GM19099 (cell line): ENCODE results near the gene CDK8.

Source experiments
- POLR2A ChIP-seq: IDR thresholded peaks from 3 replicates; pipeline ENCODE4 v1.6.1; 2011; ENCODE audit warnings: low read depth; ENCODE audit not compliant: insufficient read length; ENCODE audit errors: extremely low read depth

Gene CDK8

DNA sequence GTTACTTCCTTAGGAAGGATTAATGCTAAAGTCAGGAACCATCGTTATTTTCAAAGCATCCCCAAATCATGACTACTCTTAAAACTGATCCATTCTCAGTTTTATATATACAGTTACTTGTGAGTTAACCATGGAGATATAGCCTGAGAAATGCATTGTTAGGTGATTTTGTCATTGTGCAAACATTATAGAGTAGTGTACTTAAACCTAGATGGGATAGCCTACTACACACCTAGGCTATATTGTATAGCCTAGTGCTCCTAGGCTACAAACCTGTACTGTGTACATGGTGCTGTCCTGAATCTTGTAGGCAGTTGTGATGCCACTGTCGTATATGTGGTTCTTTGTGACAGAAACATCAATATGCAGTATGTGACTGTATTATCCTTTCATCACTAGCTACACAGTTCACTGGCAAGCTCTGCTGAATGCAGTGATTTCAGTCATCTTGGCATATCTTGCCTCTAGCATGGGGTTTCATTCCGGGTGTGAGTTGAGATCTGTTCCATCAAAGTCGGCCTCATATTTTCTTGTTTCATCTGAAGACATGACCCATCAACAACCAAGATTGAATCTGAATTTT is 45.3 kb downstream of the CDK8 start:
- TF ChIP-seq POLR2A = no peak

DNA sequence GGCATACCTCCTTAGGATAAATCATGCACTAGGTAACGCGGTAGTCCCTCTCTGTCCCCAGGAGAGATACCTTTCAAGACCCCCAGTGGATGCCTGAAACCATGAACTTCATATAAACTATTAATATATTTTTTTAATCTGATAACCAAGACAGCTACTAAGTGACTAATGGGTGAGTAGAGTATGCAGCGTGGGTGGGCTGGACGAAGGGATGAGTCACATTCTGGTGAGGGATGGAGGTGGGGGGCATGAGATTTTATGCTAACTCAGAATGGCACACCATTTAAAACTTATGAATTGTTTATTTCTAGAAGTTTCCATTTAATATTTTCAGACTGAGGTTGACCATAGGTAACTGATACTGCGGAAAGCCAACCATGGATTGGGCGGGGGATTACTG is 46.2 kb downstream of the CDK8 start:
- TF ChIP-seq POLR2A = no peak

DNA sequence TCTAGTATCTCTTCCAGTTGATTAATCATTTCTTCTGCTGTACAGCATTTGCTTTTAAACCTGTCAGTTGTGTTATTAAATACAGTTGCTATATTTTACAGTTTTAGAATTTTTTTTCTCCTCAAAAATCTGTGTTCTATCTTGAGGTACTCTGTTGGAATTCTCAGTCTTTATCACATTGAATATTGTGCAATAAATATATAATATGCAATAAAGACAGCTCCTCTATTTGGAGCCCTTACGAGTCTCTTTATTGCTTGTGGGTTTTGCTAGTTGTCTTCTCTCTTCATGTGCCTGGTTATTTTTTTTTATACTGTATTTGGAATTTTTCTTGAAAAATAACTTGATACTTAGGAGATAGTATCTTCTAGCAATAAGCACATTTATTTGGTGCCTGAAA is 51.7 kb downstream of the CDK8 start:
- no peak for TF ChIP-seq POLR2A

DNA sequence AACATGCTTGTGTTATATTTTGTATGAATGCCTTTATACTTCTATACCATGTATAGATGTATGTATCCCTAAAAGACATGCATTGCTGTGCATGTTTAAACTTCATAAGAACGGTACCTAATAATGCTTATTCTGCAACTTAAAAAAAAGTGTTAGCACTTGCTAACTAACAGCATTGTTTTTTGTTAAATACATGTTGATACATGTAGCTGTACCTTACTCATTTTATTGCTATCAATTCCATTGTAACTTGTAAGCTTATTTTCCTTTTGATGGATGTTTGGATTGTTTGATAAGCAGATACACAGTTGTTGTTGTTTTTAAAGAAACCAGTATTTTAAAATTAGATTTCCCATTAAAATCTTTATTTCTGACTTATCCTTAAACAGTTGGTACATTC is 53.8 kb downstream of the CDK8 start:
- TF ChIP-seq POLR2A = no peak

DNA sequence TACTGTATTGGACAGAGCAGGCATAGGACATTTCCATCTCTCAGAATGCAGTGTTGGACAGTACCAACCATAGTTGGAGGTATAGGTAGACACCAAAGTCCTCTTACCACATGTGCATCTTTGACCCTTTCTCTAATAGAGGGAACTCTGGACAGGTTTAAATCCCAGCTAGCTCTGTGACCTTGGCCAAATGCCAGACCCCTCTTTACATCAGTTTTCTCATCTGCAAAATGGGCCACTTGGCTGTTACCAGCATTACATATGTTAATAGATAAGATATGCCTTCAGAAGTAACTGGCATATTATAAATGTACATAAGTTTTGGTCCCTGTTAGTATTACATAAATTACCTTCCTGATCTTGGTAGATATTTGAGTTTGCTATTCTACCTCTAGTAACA is 54.3 kb downstream of the CDK8 start:
- TF ChIP-seq POLR2A = no peak

DNA sequence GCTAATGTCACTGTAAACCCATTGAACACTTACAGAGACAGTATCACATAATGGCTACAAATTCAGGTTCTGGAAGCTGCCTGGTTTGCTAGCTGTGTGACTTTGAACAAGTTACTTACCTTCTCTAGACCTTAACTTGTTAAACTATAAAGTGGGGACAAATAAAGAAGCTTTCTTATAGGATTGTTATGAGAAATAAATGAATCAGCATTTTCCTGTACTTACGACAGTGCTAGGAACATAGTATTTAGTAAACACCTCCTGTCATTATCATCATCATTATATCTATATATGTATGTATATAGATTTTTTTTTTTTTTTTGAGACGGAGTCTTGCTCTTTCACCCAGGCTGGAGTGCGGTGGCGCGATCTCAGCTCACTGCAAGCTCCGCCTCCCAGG is 54.9 kb downstream of the CDK8 start:
- no peak for TF ChIP-seq POLR2A

DNA sequence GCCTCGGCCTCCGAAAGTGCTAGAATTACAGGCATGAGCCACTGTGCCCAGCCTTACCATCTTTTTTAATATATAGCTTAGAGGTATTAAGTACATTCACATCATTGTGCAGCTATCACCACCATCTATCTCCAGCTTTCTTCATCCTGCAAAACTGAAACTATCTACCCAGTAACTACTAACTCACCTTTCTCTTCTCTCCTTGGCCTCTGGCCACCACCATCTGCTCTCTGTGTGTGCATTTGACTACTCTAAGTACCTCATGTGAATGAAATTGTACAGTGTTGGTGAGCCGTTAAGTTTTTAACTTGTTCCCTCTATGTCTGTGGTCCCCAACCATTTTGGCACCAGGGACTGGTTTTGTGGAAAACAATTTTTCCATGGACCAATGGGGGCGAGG is 56.1 kb downstream of the CDK8 start:
- no peak for TF ChIP-seq POLR2A

DNA sequence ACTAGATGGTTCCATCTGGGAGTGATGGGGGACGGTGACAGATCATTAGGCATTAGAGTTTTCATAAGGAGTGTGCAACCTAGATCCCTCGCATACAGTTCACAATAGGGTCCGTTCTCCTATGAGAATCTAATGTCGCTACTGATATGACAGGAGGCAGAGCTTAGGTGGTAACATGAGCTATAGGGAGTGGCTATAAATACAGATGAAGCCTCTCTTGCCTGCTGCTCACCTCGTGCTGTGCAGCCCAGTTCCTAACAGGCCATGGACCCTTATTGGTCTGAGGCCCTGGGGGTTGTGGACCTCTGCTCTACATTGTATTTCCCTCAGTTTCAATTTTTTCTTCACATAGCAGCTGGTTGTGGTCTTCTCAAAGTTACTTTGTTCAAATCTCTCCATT is 56.5 kb downstream of the CDK8 start:
- TF ChIP-seq POLR2A = no peak

DNA sequence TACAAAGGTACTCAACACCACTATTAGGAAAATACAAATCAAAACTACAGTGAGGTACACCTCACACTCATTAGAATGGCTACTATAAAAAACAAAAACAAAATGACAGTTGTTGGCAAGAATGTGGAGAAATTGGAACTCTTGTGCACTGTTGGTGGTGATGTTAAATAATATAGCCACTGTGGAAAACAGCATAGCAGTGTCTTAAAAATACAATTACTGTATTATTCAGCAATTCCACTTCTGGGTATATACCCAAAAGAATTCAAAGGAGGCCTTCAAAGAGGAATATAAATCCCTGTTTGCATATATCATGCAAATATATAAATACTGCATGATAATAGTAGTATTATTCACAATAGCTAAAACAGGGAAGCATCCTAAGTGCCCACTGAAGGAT is 66.8 kb downstream of the CDK8 start:
- TF ChIP-seq POLR2A = no peak

DNA sequence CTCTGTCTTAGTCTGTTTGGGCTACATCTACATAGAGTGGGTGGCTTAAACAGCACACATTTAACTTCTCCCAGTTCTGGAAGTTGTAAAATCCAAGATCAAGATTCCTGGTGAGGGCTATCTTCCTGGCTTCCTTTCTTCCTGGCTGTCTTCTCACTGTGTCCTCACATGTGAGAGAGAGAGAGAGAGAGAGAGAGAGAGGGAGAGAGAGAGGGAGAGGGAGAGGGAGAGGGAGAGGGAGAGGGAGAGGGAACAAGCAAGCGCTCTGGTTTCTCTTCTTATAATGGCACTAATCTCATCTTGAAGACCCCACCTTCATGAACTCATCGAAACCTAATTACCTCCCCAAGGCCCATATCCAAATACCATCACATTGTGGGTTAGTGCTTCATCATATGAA is 69.2 kb downstream of the CDK8 start:
- no peak for TF ChIP-seq POLR2A

DNA sequence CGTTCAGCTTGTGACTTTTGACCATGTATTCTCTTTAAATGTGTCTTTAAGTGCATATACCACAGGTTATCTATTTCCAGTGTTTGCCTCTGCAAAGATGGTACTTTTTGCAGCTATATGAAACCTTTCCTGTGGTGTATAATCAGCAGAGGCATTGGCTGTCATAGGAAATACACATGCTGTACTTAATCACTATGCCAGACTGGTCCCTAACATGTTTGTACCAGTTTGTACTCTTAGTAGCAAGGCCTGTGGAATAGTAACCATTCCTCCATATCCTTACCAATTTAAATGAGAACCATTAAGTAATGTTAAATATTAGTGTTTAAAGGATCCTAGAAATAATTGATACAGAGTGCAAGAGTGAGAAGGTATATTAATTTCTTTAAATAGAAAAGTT is 69.8 kb downstream of the CDK8 start:
- TF ChIP-seq POLR2A = no peak

DNA sequence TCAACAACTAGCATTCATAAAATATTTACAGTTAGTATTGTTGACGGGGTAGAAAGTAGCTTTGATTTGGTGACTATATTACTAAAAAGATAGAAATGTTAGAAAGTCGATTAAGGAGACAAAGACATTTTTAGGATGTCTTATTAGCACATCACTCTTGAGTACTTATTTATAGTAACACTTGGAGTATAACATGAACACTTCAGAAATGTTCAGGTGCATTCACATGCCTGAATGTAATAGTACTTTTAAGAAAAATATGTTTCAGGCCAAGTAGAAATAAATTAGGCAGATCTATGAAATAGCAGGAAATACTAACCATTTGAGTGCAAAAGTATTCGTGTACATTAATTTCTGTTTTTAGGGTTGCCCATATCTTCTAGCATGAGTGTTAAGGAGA is 70.4 kb downstream of the CDK8 start:
- no peak for TF ChIP-seq POLR2A

DNA sequence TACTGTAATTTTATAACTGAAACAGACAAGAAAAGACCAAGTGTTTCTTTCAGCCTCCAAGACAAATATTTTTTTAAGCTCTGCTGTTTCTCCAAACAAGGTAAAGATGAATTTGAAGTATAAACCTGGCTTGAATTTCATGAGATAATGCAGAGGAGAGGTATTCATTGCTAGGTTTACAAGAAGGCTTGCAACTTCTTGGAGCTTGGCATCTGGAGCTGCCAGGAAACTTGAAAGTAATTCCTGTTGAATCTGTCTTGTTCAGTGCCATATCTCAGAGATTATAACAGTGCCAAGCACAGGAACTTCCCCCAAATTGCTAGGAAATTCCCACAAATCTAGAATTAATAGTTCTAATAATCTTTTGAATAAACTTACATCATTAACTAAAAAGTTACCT is 70.9 kb downstream of the CDK8 start:
- TF ChIP-seq POLR2A = no peak

DNA sequence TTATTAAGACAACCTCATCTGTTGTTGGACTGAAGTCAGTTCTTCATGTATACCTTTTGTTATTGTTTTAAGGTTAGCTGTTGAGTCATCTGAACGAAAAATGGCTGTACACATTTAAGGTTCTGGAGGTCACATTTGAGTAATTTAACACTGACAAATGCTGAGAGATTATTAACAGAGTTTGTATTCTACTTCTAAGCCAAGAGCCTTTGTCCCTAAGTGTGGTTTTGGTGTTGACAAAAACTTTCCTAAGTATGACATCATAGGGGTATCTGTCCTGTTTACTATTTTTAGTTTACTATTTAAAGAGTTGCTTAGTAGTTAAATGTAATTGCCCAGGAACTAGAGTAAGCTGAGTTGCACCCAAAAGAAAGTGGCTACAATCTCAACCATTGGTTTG is 71.9 kb downstream of the CDK8 start:
- no peak for TF ChIP-seq POLR2A

DNA sequence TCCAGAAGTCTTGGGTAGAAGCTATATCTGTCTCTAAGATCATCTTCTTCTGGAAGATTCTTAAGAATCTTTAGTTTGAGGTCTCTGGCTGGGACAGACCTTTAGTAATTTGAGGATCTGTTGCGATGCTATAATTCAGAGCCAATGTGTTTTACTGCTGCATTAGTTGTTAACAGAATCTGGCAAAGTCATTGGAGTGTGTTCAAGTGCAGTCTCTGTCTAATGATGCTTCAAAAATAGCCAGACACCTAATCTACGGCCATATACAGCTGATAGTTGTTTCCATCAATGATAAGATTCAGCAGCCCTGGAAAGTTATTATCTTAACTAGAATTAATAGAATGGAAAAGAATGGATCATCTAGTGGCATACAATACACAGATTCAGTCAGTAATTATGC is 72.6 kb downstream of the CDK8 start:
- no peak for TF ChIP-seq POLR2A

DNA sequence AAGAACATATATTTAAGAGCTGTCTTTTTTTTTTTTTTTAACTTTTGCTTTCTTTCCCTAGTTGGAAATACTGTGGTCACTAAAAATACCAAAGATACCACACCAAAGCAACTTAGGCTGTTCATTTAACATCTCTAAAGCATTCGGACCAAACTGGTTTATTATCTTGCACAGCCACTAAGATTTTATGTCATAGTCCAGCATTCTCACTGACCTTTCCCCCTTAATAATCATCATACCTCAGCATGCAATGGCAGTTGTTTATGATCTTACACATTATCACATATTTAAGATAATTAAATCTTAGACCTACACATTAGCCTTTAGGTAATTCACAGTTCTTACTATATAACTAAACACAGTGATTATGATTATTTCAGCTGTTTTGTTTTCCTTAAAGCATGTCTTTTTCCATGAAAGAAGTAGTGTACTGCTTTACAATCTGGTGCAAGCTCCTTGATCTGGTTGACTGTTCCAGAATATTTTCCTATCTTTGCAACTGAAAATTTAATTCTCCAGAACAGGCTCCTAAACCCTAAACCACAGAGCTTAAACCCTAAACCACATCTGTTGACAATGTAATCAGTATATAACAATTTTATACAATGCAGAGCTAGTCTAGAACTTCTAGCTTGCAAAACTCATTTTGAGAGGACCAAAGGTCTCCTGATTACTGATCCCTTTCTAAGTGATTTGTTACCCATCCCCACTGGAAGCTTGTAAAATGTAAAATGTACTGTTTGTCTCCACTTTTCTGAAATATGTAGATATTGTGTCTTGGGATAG is 74.2 kb downstream of the CDK8 start:
- TF ChIP-seq POLR2A = no peak

DNA sequence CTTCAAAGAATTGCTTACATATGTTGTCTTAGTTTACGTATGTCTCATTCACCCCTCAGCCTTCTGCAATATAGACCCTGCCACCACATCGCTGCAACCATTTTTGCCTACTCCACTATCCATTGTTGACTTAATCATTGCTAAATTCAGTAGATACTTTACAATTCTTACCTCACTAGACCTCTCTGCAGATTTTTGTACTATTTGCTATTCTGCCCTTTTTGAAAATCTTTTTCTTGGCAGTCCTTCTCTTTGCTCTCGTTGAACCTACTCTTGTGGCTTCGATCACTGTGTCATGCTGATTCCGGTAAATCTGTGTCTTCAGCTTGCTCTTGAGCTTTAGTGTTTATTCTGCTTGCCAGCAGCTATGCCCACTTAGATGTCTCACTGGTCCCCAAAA is 81.2 kb downstream of the CDK8 start:
- TF ChIP-seq POLR2A = no peak
